ENCODE measurements around the gene PAPPA2. TPM values are rescaled to one million over a fixed set of nuclear protein-coding genes. Genes with fewer than 3 reads are reported as not detected.

PAPPA2 gene
- total RNA-seq, 1 experiment from 2014 or later, result 0.81 TPM

- Histone ChIP-seq H3K14ac (ENCODE audit: insufficient read depth, low read length) (no peak overlapping the region), H4K8ac (replicated peaks; ENCODE audit: insufficient read length, low read depth, low read length) (no peak overlapping the region), H3K79me1 (ENCODE audit: insufficient read depth, low read depth, low read length, poor library complexity, severe bottlenecking) (no peaks in the 10 kb centered on the region), H3K56ac (ENCODE audit: insufficient read length, low read depth, low read length) (no peak overlapping the region), H3K4me2 (ENCODE audit: insufficient read depth, insufficient read length, low read length) (no peak overlapping the region), H2AK5ac (ENCODE audit: insufficient read length, low read length) (no peak overlapping the region), H3T11ph (ENCODE audit: low read length) (no peak overlapping the region), H2BK120ac (ENCODE audit: low read depth, low read length, poor library complexity, severe bottlenecking) (no peak overlapping the region), H3K23ac (ENCODE audit: insufficient read length, low read depth, low read length) (no peak overlapping the region), H3K23me2 (ENCODE audit: insufficient read length, low read depth, low read length, poor library complexity, severe bottlenecking) (no peaks in the 10 kb centered on the region), H3K79me2 (ENCODE audit: insufficient read depth, low read length) (no peaks in the 10 kb centered on the region), H3K27ac (ENCODE audit: insufficient read length, low read depth, low read length) (no peak overlapping the region), H2BK12ac (ENCODE audit: insufficient read length, low read depth, low read length) (no peak overlapping the region), H3K4me1 (ENCODE audit: insufficient read depth, low read length) (no peaks in the 10 kb centered on the region), H2BK15ac (ENCODE audit: low read depth, low read length) (no peak overlapping the region), H4K20me1 (ENCODE audit: control insufficient read depth, insufficient read depth, insufficient read length) (no peaks in the 10 kb centered on the region), H3K27me3 (ENCODE audit: insufficient read depth, low read length) (no peaks in the 10 kb centered on the region), H3K18ac (ENCODE audit: insufficient read length, low read depth, low read length) (no peak overlapping the region), H4K91ac (ENCODE audit: insufficient read length, low read depth, low read length) (no peak overlapping the region), H3K9me3 (ENCODE audit: control insufficient read depth, low read depth, low read length) (no peaks in the 10 kb centered on the region), H3K9ac (ENCODE audit: extremely low read depth, insufficient read length, low read length) (no peak overlapping the region), H4K5ac (ENCODE audit: insufficient read length, low read depth, low read length) (no peak overlapping the region), H2BK5ac (ENCODE audit: insufficient read length, low read length) (no peak overlapping the region), H2AFZ (ENCODE audit: low read length) (no peak overlapping the region), H2BK20ac (ENCODE audit: low read depth, low read length, poor library complexity, severe bottlenecking) (no peak overlapping the region), H3K4ac (ENCODE audit: low read depth, low read length) (no peak overlapping the region)
- Mint-ChIP-seq H3K9me3 (no peaks in the 10 kb centered on the region), H3K27me3 (ENCODE audit: low read depth) (no peaks in the 10 kb centered on the region), H3K4me3 (no peak overlapping the region), H3K27ac (no peak overlapping the region; a peak in 1 of 7 replicates), H3K4me1 (no peaks in the 10 kb centered on the region), H3K36me3 (ENCODE audit: insufficient read depth in 1 of 3, low read depth in 3 of 3) (no peaks in the 10 kb centered on the region)
- TF ChIP-seq CTCF (conservative IDR thresholded peaks at IDR 0.05), result no peak
- no CpG with 5 or more reads among the region's 4 CpGs for WGBS (ENCODE audit: extremely low coverage, insufficient read length, low lambda C conversion rate)
- no peak for DNase-seq
Observed at GRCh38 chr1:176741181-176741580, 278.2 kb downstream of the PAPPA2 start.
